Measurements from ENCODE around the gene CREBBP. TPM values are rescaled to one million over a fixed set of nuclear protein-coding genes. Genes with fewer than 3 reads are reported as not detected.

The CREBBP gene
- total and polyA plus RNA-seq, 2 donors (not counting 3 experiments of a cell fraction or from before 2014, with no cell fraction given) = 13.8 to 72.7 TPM

GRCh38 chr16:3718628-3719027 is 161.9 kb downstream of the CREBBP start:
- POLR2A ChIA-PET = no interaction called here
- Histone ChIP-seq H3K79me2 (ENCODE audit: control insufficient read depth, insufficient read depth, low read length) (peaks cover 31% of the 10 kb centered on the region), H3K36me3 (ENCODE audit: control insufficient read depth in 2 of 2, extremely low read depth in 1 of 2, insufficient read depth in 2 of 2, low read length in 2 of 2) (peaks cover 0 to 3% of the 10 kb centered on the region in 2 experiments), H3K9me1 (replicated peaks; ENCODE audit: control insufficient read depth, extremely low read depth, insufficient read depth, low read length) (no peaks in the 10 kb centered on the region), H4K20me1 (replicated peaks; ENCODE audit: control insufficient read depth, extremely low read depth, insufficient read depth, low read length) (no peaks in the 10 kb centered on the region), H3K4me3 (replicated peaks in 1 of 3; ENCODE audit: insufficient read depth in 1 of 3, low read depth in 1 of 3, low read length in 3 of 3) (no peak overlapping the region), H3K27ac (ENCODE audit: insufficient read depth, low read depth, low read length) (no peak overlapping the region), H3K9ac (replicated peaks; ENCODE audit: extremely low read depth, insufficient read depth, low read length) (no peak overlapping the region), H3K4me2 (ENCODE audit: insufficient read depth, low read length) (no peak overlapping the region), H3K27me3 (ENCODE audit: control insufficient read depth in 2 of 2, insufficient read depth in 2 of 2, low read length in 2 of 2) (no peaks in the 10 kb centered on the region), H2AFZ (ENCODE audit: low read depth, low read length) (no peak overlapping the region), H3K9me3 (replicated peaks; ENCODE audit: control insufficient read depth, insufficient read depth, low read length) (no peaks in the 10 kb centered on the region), H3K4me1 (ENCODE audit: control insufficient read depth, extremely low read depth, insufficient read depth, low read length) (peaks cover 14% of the 10 kb centered on the region)
- intact Hi-C loops (cut with micrococcal nuclease) (no loop called here), dilution Hi-C loops (cut with MboI; ENCODE audit: extremely low pct_ligation_motif_present, low sequenced_read_pairs) (no loop called here)
- FAIRE-seq (no peak), DNase-seq (ENCODE audit: low read depth, low spot score) (no peak)
- TF ChIP-seq POLR2A (IDR thresholded peaks at IDR 0.05; ENCODE audit: low read depth, low read length) (no peak), GATA2 (IDR thresholded peaks at IDR 0.05; ENCODE audit: insufficient read depth, insufficient read length, low read depth, low read length) (no peak), JUN (IDR thresholded peaks at IDR 0.05; ENCODE audit: borderline replicate concordance, insufficient read depth, insufficient read length, low read depth) (no peak), POLR2AphosphoS5 (IDR thresholded peaks at IDR 0.05; ENCODE audit: insufficient read depth, low read depth, low read length) (no peak), MYC (IDR thresholded peaks at IDR 0.05; ENCODE audit: low read depth, low read length) (no peak), FOS (IDR thresholded peaks at IDR 0.05; ENCODE audit: borderline replicate concordance, insufficient read depth, low read length) (no peak)
- TF ChIP-seq, protein P1, sequence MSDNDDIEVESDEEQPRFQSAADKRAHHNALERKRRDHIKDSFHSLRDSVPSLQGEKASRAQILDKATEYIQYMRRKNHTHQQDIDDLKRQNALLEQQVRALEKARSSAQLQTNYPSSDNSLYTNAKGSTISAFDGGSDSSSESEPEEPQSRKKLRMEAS (IDR thresholded peaks at IDR 0.05; ENCODE audit: insufficient read depth, insufficient read length) = no peak
- TF ChIP-seq, protein P2, sequence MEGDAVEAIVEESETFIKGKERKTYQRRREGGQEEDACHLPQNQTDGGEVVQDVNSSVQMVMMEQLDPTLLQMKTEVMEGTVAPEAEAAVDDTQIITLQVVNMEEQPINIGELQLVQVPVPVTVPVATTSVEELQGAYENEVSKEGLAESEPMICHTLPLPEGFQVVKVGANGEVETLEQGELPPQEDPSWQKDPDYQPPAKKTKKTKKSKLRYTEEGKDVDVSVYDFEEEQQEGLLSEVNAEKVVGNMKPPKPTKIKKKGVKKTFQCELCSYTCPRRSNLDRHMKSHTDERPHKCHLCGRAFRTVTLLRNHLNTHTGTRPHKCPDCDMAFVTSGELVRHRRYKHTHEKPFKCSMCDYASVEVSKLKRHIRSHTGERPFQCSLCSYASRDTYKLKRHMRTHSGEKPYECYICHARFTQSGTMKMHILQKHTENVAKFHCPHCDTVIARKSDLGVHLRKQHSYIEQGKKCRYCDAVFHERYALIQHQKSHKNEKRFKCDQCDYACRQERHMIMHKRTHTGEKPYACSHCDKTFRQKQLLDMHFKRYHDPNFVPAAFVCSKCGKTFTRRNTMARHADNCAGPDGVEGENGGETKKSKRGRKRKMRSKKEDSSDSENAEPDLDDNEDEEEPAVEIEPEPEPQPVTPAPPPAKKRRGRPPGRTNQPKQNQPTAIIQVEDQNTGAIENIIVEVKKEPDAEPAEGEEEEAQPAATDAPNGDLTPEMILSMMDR (IDR thresholded peaks at IDR 0.05; ENCODE audit: extremely low read depth in 1 of 2, insufficient read depth in 1 of 2, low read depth in 1 of 2, low read length in 2 of 2) = no peak
- CTCF ChIA-PET = interaction anchor here (2.1 kb wide), 1 partner anchor 28 kb away, joined by 11 read pairs; no protein-coding TSS in a partner anchor
- no TSS peak for BruUV-seq (replicated peaks)

All from endothelial cell of umbilical vein (primary cell).